Neural crest cell (in vitro differentiated cells): Measurements from ENCODE around the gene RGS8. TPM values are rescaled to one million over a fixed set of nuclear protein-coding genes. Genes with fewer than 3 reads are reported as not detected.

ENCODE experiments used
- DNase-seq: peaks from one replicate; pipeline ENCODE4 v3.0.0; 2021; ENCODE audit warnings: low read depth, mixed read lengths, low spot score
- H3K27ac Mint-ChIP-seq: one replicate; pipeline ENCODE4 v1.8.0; 2021; ENCODE audit warnings: mild to moderate bottlenecking, mixed read lengths; ENCODE audit not compliant: unreplicated experiment
- H3K27me3 Mint-ChIP-seq: 2 replicates; pipeline ENCODE4 v1.8.0; 2021; ENCODE audit warnings: low read depth, mild to moderate bottlenecking, mixed read lengths
- H3K36me3 Mint-ChIP-seq: 2 replicates; pipeline ENCODE4 v1.8.0; 2021; ENCODE audit warnings: low read depth, mild to moderate bottlenecking, mixed read lengths
- H3K4me1 Mint-ChIP-seq: 2 replicates; pipeline ENCODE4 v1.8.0; 2021; ENCODE audit warnings: mixed read lengths
- H3K4me3 Mint-ChIP-seq: one replicate; pipeline ENCODE4 v1.8.0; 2021; ENCODE audit warnings: mild to moderate bottlenecking, mixed read lengths
- H3K9me3 Mint-ChIP-seq: 2 replicates; pipeline ENCODE4 v1.8.0; 2021; ENCODE audit warnings: mixed read lengths
- CTCF ChIP-seq: fragments of 200-600 bp; sonication (generic); conservative IDR thresholded peaks from 2 replicates; pipeline ENCODE4 v1.5.0; 2021; ENCODE audit warnings: antibody characterized with exemption, mild to moderate bottlenecking
- total RNA-seq: library from RNA; stranded (reverse); gene quantifications from 2 replicates; pipeline ENCODE4 v1.2.1, GENCODE V29; 2021

RGS8 gene
- total RNA-seq, 1 donor from 2014 or later, result 1.8 TPM

- Mint-ChIP-seq H3K36me3 (peaks cover 3% of the 10 kb centered on the region), H3K27ac (no peak overlapping the region), H3K27me3 (no peaks in the 10 kb centered on the region), H3K4me1 (no peaks in the 10 kb centered on the region), H3K4me3 (no peak overlapping the region), H3K9me3 (peaks cover 11% of the 10 kb centered on the region)
- TF ChIP-seq CTCF, result no peak
- no peak for DNase-seq
Observed at GRCh38 chr1:182690886-182691443, 6.6 kb upstream of the RGS8 start.

- Mint-ChIP-seq H3K36me3 (peaks cover 3% of the 10 kb centered on the region), H3K4me3 (no peak overlapping the region), H3K27me3 (peaks cover 5% of the 10 kb centered on the region), H3K27ac (no peak overlapping the region), H3K9me3 (peaks cover 10% of the 10 kb centered on the region), H3K4me1 (peaks cover 4% of the 10 kb centered on the region)
- DNase-seq, result no peak
- TF ChIP-seq CTCF, result no peak
Observed at GRCh38 chr1:182688436-182689205, 4.2 kb upstream of the RGS8 start.

GRCh38 chr1:182687361-182687760 is 3.0 kb upstream of the RGS8 start:
- no peak for TF ChIP-seq CTCF
- peaks cover 4% of the 10 kb centered on the region for H3K9me3 Mint-ChIP-seq
- H3K4me1 Mint-ChIP-seq, result peaks cover 10% of the 10 kb centered on the region
- no peak for DNase-seq
- H3K36me3 Mint-ChIP-seq, result no peaks in the 10 kb centered on the region
- no peak overlapping the region for H3K4me3 Mint-ChIP-seq
- H3K27me3 Mint-ChIP-seq, result peaks cover 10% of the 10 kb centered on the region
- H3K27ac Mint-ChIP-seq, result no peak overlapping the region

GRCh38 chr1:182686446-182686845 is 2.1 kb upstream of the RGS8 start:
- no peak for TF ChIP-seq CTCF
- H3K9me3 Mint-ChIP-seq, result peaks cover 4% of the 10 kb centered on the region
- no peaks in the 10 kb centered on the region for H3K36me3 Mint-ChIP-seq
- peaks cover 10% of the 10 kb centered on the region for H3K4me1 Mint-ChIP-seq
- no peak overlapping the region for H3K4me3 Mint-ChIP-seq
- peaks cover 16% of the 10 kb centered on the region for H3K27me3 Mint-ChIP-seq
- H3K27ac Mint-ChIP-seq, result no peak overlapping the region
- no peak for DNase-seq

GRCh38 chr1:182685215-182685614 is 828 bp upstream of the RGS8 start:
- Mint-ChIP-seq H3K4me1 (peaks cover 10% of the 10 kb centered on the region), H3K36me3 (no peaks in the 10 kb centered on the region), H3K27me3 (peaks cover 16% of the 10 kb centered on the region), H3K4me3 (no peak overlapping the region), H3K27ac (no peak overlapping the region), H3K9me3 (no peaks in the 10 kb centered on the region)
- no peak for TF ChIP-seq CTCF
- no peak for DNase-seq
